Testis (tissue), 2 donors: ENCODE measurements around the gene MPL.

Experiments used
- CTCF ChIP-seq, 3 experiments: fragments of 450-650 bp in 2 of 3; fragments of 200-600 bp in 1 of 3; sonication (generic) in 1 of 3; IDR thresholded peaks; one replicate each; pipeline ENCODE4 v1.5.1; 2016 to 2019; ENCODE audit warnings: antibody characterized with exemption in 3 of 3, mild to moderate bottlenecking in 2 of 3, moderate library complexity in 1 of 3
- POLR2A ChIP-seq: fragments of 450-650 bp; IDR thresholded peaks from one replicate; pipeline ENCODE4 v1.6.1; 2017; ENCODE audit warnings: antibody characterized with exemption, mild to moderate bottlenecking, moderate library complexity

- TF ChIP-seq POLR2A: no peak
- TF ChIP-seq CTCF (IDR thresholded peaks at IDR 0.05): no peak
Observed at GRCh38 chr1:43296207-43296606, 41.4 kb upstream of the MPL start.
